Measurements from ENCODE around the gene STARD8.

STARD8 gene

GRCh38 chrX:68761086-68761485, 113.6 kb downstream of the STARD8 start:
- no peak for DNase-seq (ENCODE audit: insufficient read length, low spot score)
- TF ChIP-seq CTCF (IDR thresholded peaks at IDR 0.05; ENCODE audit: insufficient read depth, missing control alignments), result no peak
- no peak for FAIRE-seq

GRCh38 chrX:68762766-68763165, 115.3 kb downstream of the STARD8 start:
- no peak for DNase-seq (ENCODE audit: insufficient read length, low spot score)
- TF ChIP-seq CTCF (IDR thresholded peaks at IDR 0.05; ENCODE audit: insufficient read depth, missing control alignments), result no peak
- FAIRE-seq, result no peak

GRCh38 chrX:68763481-68763880, 116.0 kb downstream of the STARD8 start:
- no peak for TF ChIP-seq CTCF (IDR thresholded peaks at IDR 0.05; ENCODE audit: insufficient read depth, missing control alignments)
- DNase-seq (ENCODE audit: insufficient read length, low spot score), result no peak
- FAIRE-seq, result no peak
